Neural progenitor cell (in vitro differentiated cells): ENCODE measurements around the gene FAT3.

ENCODE experiments used
- EZH2phosphoT487 ChIP-seq: fragments of 200-600 bp; sonication (generic); IDR thresholded peaks from 2 replicates; pipeline ENCODE4 v1.6.1; 2017; ENCODE audit warnings: antibody characterized with exemption
- TF ChIP-seq, protein P1 (sequence below): fragments of 200-600 bp; sonication (generic); IDR thresholded peaks from 2 replicates; pipeline ENCODE4 v1.5.1; 2017; ENCODE audit warnings: antibody characterized with exemption, mild to moderate bottlenecking

GRCh38 chr11:92259861-92260260, 35.2 kb downstream of the FAT3 start:
- TF ChIP-seq, protein P1, sequence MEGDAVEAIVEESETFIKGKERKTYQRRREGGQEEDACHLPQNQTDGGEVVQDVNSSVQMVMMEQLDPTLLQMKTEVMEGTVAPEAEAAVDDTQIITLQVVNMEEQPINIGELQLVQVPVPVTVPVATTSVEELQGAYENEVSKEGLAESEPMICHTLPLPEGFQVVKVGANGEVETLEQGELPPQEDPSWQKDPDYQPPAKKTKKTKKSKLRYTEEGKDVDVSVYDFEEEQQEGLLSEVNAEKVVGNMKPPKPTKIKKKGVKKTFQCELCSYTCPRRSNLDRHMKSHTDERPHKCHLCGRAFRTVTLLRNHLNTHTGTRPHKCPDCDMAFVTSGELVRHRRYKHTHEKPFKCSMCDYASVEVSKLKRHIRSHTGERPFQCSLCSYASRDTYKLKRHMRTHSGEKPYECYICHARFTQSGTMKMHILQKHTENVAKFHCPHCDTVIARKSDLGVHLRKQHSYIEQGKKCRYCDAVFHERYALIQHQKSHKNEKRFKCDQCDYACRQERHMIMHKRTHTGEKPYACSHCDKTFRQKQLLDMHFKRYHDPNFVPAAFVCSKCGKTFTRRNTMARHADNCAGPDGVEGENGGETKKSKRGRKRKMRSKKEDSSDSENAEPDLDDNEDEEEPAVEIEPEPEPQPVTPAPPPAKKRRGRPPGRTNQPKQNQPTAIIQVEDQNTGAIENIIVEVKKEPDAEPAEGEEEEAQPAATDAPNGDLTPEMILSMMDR: no peak
- TF ChIP-seq EZH2phosphoT487: no peak
